ENCODE measurements around the gene TXLNA.

The TXLNA gene

GRCh38 chr1:32241001-32241763 is 61.7 kb downstream of the TXLNA start:
- H3K4me3 ChIP-seq (ENCODE audit: insufficient read depth, low read length, poor library complexity, severe bottlenecking): peak overlapping the region; percentile 50
- peak overlapping the region; percentile 70 for H2AFZ ChIP-seq (ENCODE audit: low read depth, low read length, severe bottlenecking)
- peaks cover 22% of the 10 kb centered on the region for H3F3A ChIP-seq (ENCODE audit: insufficient read depth)
- peak overlapping the region; percentile 3; the same call in 1 of the 2 replicates for H3K27ac ChIP-seq (ENCODE audit: low read depth, low read length)
- H3K9me2 ChIP-seq (replicated peaks; ENCODE audit: insufficient read depth, low read length): no peaks in the 10 kb centered on the region
- no peaks in the 10 kb centered on the region for H4K20me1 ChIP-seq (ENCODE audit: low read depth, low read length)
- no peaks in the 10 kb centered on the region for H3K79me2 ChIP-seq (ENCODE audit: insufficient read depth, low read length)
- TF ChIP-seq, protein P1, sequence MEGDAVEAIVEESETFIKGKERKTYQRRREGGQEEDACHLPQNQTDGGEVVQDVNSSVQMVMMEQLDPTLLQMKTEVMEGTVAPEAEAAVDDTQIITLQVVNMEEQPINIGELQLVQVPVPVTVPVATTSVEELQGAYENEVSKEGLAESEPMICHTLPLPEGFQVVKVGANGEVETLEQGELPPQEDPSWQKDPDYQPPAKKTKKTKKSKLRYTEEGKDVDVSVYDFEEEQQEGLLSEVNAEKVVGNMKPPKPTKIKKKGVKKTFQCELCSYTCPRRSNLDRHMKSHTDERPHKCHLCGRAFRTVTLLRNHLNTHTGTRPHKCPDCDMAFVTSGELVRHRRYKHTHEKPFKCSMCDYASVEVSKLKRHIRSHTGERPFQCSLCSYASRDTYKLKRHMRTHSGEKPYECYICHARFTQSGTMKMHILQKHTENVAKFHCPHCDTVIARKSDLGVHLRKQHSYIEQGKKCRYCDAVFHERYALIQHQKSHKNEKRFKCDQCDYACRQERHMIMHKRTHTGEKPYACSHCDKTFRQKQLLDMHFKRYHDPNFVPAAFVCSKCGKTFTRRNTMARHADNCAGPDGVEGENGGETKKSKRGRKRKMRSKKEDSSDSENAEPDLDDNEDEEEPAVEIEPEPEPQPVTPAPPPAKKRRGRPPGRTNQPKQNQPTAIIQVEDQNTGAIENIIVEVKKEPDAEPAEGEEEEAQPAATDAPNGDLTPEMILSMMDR (IDR thresholded peaks at IDR 0.05; ENCODE audit: insufficient read depth, low read length, poor library complexity, severe bottlenecking): no peak
- TF ChIP-seq EZH2phosphoT487 (conservative IDR thresholded peaks at IDR 0.05; ENCODE audit: low read length): no peak
- peak overlapping the region; percentile 55 for H3K9ac ChIP-seq (ENCODE audit: low read length)
- no peaks in the 10 kb centered on the region for H3K9me3 ChIP-seq (ENCODE audit: insufficient read depth, low read length)
- H3K4me2 ChIP-seq (ENCODE audit: low read depth, low read length, poor library complexity, severe bottlenecking): peak overlapping the region; percentile 82
- no peaks in the 10 kb centered on the region for H3K36me3 ChIP-seq (ENCODE audit: low read length)
- no peaks in the 10 kb centered on the region for H3K27me3 ChIP-seq (ENCODE audit: low read length)

DNA sequence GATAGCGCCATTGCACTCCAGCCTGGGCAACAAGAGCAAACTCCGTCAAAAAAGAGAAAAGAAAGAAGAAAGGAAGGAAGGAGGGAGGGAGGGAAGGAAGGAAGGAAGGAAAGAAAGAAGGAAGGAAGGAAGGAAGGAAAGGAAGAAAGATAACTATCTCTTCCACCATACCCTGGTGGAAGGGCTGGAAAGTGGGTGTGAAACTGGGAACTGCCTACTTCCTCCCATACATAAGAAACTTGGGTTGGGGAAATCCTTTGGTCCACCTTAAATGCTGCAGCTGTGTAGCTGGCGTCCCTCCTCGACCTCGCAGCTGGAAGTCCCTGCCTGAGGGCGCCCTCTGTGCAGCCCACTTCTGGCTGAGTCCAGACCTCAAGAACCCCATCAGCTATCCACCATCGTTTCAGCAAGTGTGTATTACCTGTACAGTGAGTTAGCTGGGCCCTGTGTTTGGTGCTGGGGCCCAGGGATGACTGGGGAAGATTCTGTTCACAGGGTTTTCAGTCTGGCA is 62.9 kb downstream of the TXLNA start:
- Histone ChIP-seq H4K20me1 (ENCODE audit: low read depth, low read length) (no peaks in the 10 kb centered on the region), H3K36me3 (ENCODE audit: low read length) (no peaks in the 10 kb centered on the region), H3K27ac (ENCODE audit: low read depth, low read length) (no peak overlapping the region), H3F3A (ENCODE audit: insufficient read depth) (peaks cover 22% of the 10 kb centered on the region), H3K9me2 (replicated peaks; ENCODE audit: insufficient read depth, low read length) (no peaks in the 10 kb centered on the region), H3K9ac (ENCODE audit: low read length) (no peak overlapping the region), H3K27me3 (ENCODE audit: low read length) (no peaks in the 10 kb centered on the region), H2AFZ (ENCODE audit: low read depth, low read length, severe bottlenecking) (no peak overlapping the region), H3K79me2 (ENCODE audit: insufficient read depth, low read length) (no peaks in the 10 kb centered on the region), H3K4me3 (ENCODE audit: insufficient read depth, low read length, poor library complexity, severe bottlenecking) (no peak overlapping the region), H3K4me2 (ENCODE audit: low read depth, low read length, poor library complexity, severe bottlenecking) (no peak overlapping the region), H3K9me3 (ENCODE audit: insufficient read depth, low read length) (no peaks in the 10 kb centered on the region)
- TF ChIP-seq, protein P1 (IDR thresholded peaks at IDR 0.05; ENCODE audit: insufficient read depth, low read length, poor library complexity, severe bottlenecking): no peak
- no peak for TF ChIP-seq EZH2phosphoT487 (conservative IDR thresholded peaks at IDR 0.05; ENCODE audit: low read length)

DNA sequence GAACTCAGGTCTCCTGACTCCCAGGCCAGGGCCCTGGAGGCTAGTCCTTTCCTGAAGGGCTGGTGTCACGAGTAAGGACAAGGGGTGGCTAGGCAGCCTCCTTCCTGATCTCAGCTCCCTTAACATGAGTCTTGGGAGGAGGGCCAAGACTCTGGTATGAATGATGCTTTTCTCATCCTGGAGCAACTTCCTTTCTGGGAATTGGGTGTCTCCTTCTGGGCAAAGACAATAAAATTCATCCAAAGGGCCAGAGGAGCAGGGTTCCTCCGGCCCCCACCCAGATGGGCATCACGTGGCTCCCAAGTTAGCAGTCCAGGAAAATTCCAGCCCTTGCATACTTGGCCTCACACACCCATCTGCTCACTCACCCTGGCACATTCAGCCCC is 67.4 kb downstream of the TXLNA start, which contains the start of gene FAM167B:
Gene FAM167B, plus strand, starts transcription at position 335 of the 386 bp plus-strand sequence. CDS start 200 bp downstream, outside the sequence.
- Histone ChIP-seq H3K9ac (ENCODE audit: low read length) (no peak within 1 kb of the TSS), H3K9me2 (replicated peaks; ENCODE audit: insufficient read depth, low read length) (no peaks in the 10 kb centered on the region), H3K9me3 (ENCODE audit: insufficient read depth, low read length) (no peaks in the 10 kb centered on the region), H3K27me3 (ENCODE audit: low read length) (no peaks in the 10 kb centered on the region), H3K4me2 (ENCODE audit: low read depth, low read length, poor library complexity, severe bottlenecking) (no peak within 1 kb of the TSS), H3K4me3 (ENCODE audit: insufficient read depth, low read length, poor library complexity, severe bottlenecking) (no peak within 1 kb of the TSS), H4K20me1 (ENCODE audit: low read depth, low read length) (no peaks in the 10 kb centered on the region), H3F3A (ENCODE audit: insufficient read depth) (peaks cover 44% of the 10 kb centered on the region), H3K79me2 (ENCODE audit: insufficient read depth, low read length) (peaks cover 7% of the 10 kb centered on the region), H3K27ac (ENCODE audit: low read depth, low read length) (peak within 1 kb of the TSS; percentile 99), H3K36me3 (ENCODE audit: low read length) (no peaks in the 10 kb centered on the region), H2AFZ (ENCODE audit: low read depth, low read length, severe bottlenecking) (no peak within 1 kb of the TSS)
- TF ChIP-seq, protein P1 (IDR thresholded peaks at IDR 0.05; ENCODE audit: insufficient read depth, low read length, poor library complexity, severe bottlenecking): no peak
- no peak for TF ChIP-seq EZH2phosphoT487 (conservative IDR thresholded peaks at IDR 0.05; ENCODE audit: low read length)
